ENCODE measurements around the gene SPHKAP.
"Not testable (repeated sequence)": the region's sequence is repeated elsewhere in the genome, so short reads cannot be mapped to it uniquely, and the experiment has no call there.

Gene SPHKAP

GRCh38 chr2:228102949-228103348 lies 78.5 kb downstream of the SPHKAP start:
- Histone ChIP-seq H3K4me2 (no peak overlapping the region), H3K4me3 (no peak overlapping the region), H3K36me3 (no peaks in the 10 kb centered on the region), H3K27me3 (no peaks in the 10 kb centered on the region), H4K20me1 (no peaks in the 10 kb centered on the region), H3K9me3 (no peaks in the 10 kb centered on the region), H3K27ac (no peak overlapping the region), H3K9ac (no peak overlapping the region), H3K4me1 (no peaks in the 10 kb centered on the region)
- no peak for TF ChIP-seq Cebpa-rat (IDR thresholded peaks at IDR 0.05)

GRCh38 chr2:228094377-228094921 lies 87.0 kb downstream of the SPHKAP start:
- H3K27ac ChIP-seq: no peak overlapping the region
- no peak overlapping the region for H3K4me3 ChIP-seq
- H3K36me3 ChIP-seq: no peaks in the 10 kb centered on the region
- H3K9ac ChIP-seq: no peak overlapping the region
- no peak overlapping the region for H3K4me2 ChIP-seq
- no peak for TF ChIP-seq Cebpa-rat (IDR thresholded peaks at IDR 0.05)
- H3K4me1 ChIP-seq: no peaks in the 10 kb centered on the region
- no peaks in the 10 kb centered on the region for H3K27me3 ChIP-seq
- peaks cover 10% of the 10 kb centered on the region; the same call in 1 of the 2 replicates for H3K9me3 ChIP-seq
- no peaks in the 10 kb centered on the region for H4K20me1 ChIP-seq

GRCh38 chr2:228092056-228092455 lies 89.4 kb downstream of the SPHKAP start:
- Histone ChIP-seq H3K9ac (no peak overlapping the region), H3K27me3 (no peaks in the 10 kb centered on the region), H3K4me1 (no peaks in the 10 kb centered on the region), H3K4me3 (no peak overlapping the region), H4K20me1 (no peaks in the 10 kb centered on the region), H3K9me3 (peaks cover 13% of the 10 kb centered on the region; the same call in 1 of the 2 replicates), H3K36me3 (no peaks in the 10 kb centered on the region), H3K27ac (no peak overlapping the region), H3K4me2 (no peak overlapping the region)
- no peak for TF ChIP-seq Cebpa-rat (IDR thresholded peaks at IDR 0.05)

- no peak overlapping the region for H3K27ac ChIP-seq
- H3K4me1 ChIP-seq: no peaks in the 10 kb centered on the region
- no peaks in the 10 kb centered on the region for H3K36me3 ChIP-seq
- H4K20me1 ChIP-seq: no peaks in the 10 kb centered on the region
- H3K9ac ChIP-seq: no peak overlapping the region
- H3K27me3 ChIP-seq: no peaks in the 10 kb centered on the region
- TF ChIP-seq Cebpa-rat (IDR thresholded peaks at IDR 0.05): no peak
- H3K4me2 ChIP-seq: no peak overlapping the region
- peaks cover 13% of the 10 kb centered on the region; the same call in 1 of the 2 replicates for H3K9me3 ChIP-seq
- no peak overlapping the region for H3K4me3 ChIP-seq
Measured at GRCh38 chr2:228086561-228086960, 94.9 kb downstream of the SPHKAP start.

- no peaks in the 10 kb centered on the region for H4K20me1 ChIP-seq
Measured at GRCh38 chr2:228084717-228085116, 96.8 kb downstream of the SPHKAP start.

GRCh38 chr2:228083131-228083530 lies 98.4 kb downstream of the SPHKAP start:
- H3K4me3 ChIP-seq: no peak overlapping the region
- H4K20me1 ChIP-seq: no peaks in the 10 kb centered on the region
- no peak for TF ChIP-seq Cebpa-rat (IDR thresholded peaks at IDR 0.05)
- H3K36me3 ChIP-seq: no peaks in the 10 kb centered on the region
- H3K9me3 ChIP-seq: no peaks in the 10 kb centered on the region
- H3K4me1 ChIP-seq: no peaks in the 10 kb centered on the region
- H3K27ac ChIP-seq: no peak overlapping the region
- no peaks in the 10 kb centered on the region for H3K27me3 ChIP-seq
- H3K9ac ChIP-seq: no peak overlapping the region
- no peak overlapping the region for H3K4me2 ChIP-seq

More at GRCh38 chr2:228084717-228085116, 96.8 kb downstream of the SPHKAP start:
- no peak for TF ChIP-seq Cebpa-rat (IDR thresholded peaks at IDR 0.05)
- Histone ChIP-seq H3K36me3 (no peaks in the 10 kb centered on the region), H3K4me3 (no peak overlapping the region), H3K9me3 (peaks cover 5% of the 10 kb centered on the region; the same call in 1 of the 2 replicates), H3K27me3 (no peaks in the 10 kb centered on the region), H3K4me2 (no peak overlapping the region), H3K9ac (no peak overlapping the region), H3K4me1 (no peaks in the 10 kb centered on the region), H3K27ac (no peak overlapping the region)

- no peak for TF ChIP-seq Cebpa-rat (IDR thresholded peaks at IDR 0.05)
- Histone ChIP-seq H3K9ac (no peak overlapping the region), H3K36me3 (no peaks in the 10 kb centered on the region), H3K9me3 (no peaks in the 10 kb centered on the region), H3K4me1 (no peaks in the 10 kb centered on the region), H3K4me2 (no peak overlapping the region), H3K4me3 (no peak overlapping the region), H4K20me1 (no peaks in the 10 kb centered on the region), H3K27ac (no peak overlapping the region), H3K27me3 (no peaks in the 10 kb centered on the region)
Measured at GRCh38 chr2:228082571-228082970, 98.9 kb downstream of the SPHKAP start.

GRCh38 chr2:228079194-228079593 lies 102.3 kb downstream of the SPHKAP start:
- Histone ChIP-seq H3K27me3 (no peaks in the 10 kb centered on the region), H3K4me3 (no peak overlapping the region), H3K9ac (no peak overlapping the region), H3K4me2 (no peak overlapping the region), H4K20me1 (no peaks in the 10 kb centered on the region), H3K9me3 (no peaks in the 10 kb centered on the region), H3K4me1 (no peaks in the 10 kb centered on the region), H3K27ac (no peak overlapping the region), H3K36me3 (no peaks in the 10 kb centered on the region)
- TF ChIP-seq Cebpa-rat (IDR thresholded peaks at IDR 0.05): no peak

- not testable (repeated sequence) for H3K9ac ChIP-seq, H3K4me3 ChIP-seq, H3K27me3 ChIP-seq, H3K4me1 ChIP-seq, H3K9me3 ChIP-seq, H3K27ac ChIP-seq, H4K20me1 ChIP-seq, H3K36me3 ChIP-seq, H3K4me2 ChIP-seq
Measured at GRCh38 chr2:228076695-228077094, 104.8 kb downstream of the SPHKAP start.

GRCh38 chr2:228072669-228073068 lies 108.8 kb downstream of the SPHKAP start:
- Histone ChIP-seq H3K4me1 (no peaks in the 10 kb centered on the region), H3K9me3 (no peaks in the 10 kb centered on the region), H3K27ac (no peak overlapping the region), H3K4me2 (no peak overlapping the region), H4K20me1 (no peaks in the 10 kb centered on the region), H3K27me3 (no peaks in the 10 kb centered on the region), H3K4me3 (no peak overlapping the region), H3K9ac (no peak overlapping the region), H3K36me3 (no peaks in the 10 kb centered on the region)
- no peak for TF ChIP-seq Cebpa-rat (IDR thresholded peaks at IDR 0.05)

- Histone ChIP-seq H3K27me3 (no peaks in the 10 kb centered on the region), H3K36me3 (no peaks in the 10 kb centered on the region), H4K20me1 (no peaks in the 10 kb centered on the region), H3K4me2 (no peak overlapping the region), H3K4me1 (no peaks in the 10 kb centered on the region), H3K4me3 (no peak overlapping the region), H3K27ac (no peak overlapping the region), H3K9me3 (no peaks in the 10 kb centered on the region), H3K9ac (no peak overlapping the region)
- no peak for TF ChIP-seq Cebpa-rat (IDR thresholded peaks at IDR 0.05)
Measured at GRCh38 chr2:228067309-228067708, 114.2 kb downstream of the SPHKAP start.

Data from BLaER1 (cell line).